Fibroblast of skin of right quadriceps (primary cell): ENCODE results near the gene OR52L1.

Experiments
- DNase-seq: peaks from one replicate; pipeline ENCODE4 v3.0.0-alpha.2; 2013

Gene OR52L1

DNA sequence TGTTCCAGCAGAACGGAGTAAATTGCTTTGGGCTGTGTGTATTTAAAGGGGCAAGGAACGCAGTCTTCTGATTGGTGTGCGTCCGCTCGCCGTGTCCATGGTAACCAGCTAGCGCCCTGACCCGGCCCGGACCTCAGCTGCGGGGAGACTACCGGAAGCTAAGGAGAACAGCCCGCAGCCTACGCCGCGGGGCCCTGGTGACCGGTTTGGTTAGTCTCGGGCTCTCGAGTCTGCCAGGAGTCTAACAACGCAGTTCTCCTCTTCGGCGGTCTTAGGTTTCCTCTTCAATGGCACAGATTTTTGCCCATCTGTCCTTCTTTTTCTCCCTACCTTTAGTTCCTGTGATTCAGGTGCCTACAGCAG lies 48.2 kb downstream of the OR52L1 start:
- DNase-seq = no peak

DNA sequence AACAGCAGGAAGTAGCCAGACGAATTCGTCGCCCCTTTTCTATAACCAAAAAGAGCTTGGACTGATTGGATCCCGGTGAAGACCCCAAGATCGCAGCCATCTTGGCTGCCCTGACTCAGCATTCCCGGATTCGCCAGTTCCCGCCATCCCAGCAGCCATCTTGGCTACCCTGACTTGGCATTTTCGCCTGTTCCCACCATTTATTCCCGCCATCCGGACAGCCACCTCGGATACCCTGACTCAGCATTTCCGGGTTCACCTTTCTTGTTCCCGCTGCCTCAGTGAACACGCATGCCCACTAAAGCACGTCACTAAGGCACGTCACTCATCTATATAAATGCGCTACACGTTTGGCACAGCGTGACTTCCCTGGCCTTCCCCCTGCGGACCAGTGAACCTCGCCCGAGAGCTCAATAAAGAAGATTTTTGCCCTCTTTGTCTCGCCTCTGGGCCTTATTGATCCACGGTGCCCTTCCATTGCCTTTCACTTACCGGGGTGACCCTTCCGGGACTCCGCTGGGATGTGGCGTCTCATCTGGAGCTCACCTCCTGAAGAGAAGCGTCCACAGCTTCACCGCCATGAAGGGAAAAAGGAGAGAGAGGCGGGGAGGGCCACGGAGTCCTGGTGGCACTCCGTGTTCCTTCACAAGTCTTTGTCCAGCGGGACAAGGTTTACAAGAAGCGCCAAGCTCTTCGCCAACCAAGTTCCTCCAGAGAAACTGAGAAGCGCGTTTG lies 48.8 kb downstream of the OR52L1 start:
- no peak for DNase-seq
